Muscle of leg (tissue), 11 donors: ENCODE results near the gene ETS2. TPM values are rescaled to one million over a fixed set of nuclear protein-coding genes. Genes with fewer than 3 reads are reported as not detected.
"Not testable (repeated sequence)": the region's sequence is repeated elsewhere in the genome, so short reads cannot be mapped to it uniquely, and the experiment has no call there.

Experiments used
- DNase-seq: peaks from one replicate; pipeline ENCODE4 v3.0.0; 2013
- H3K27ac ChIP-seq: one replicate; pipeline ENCODE4 v1.5.1; 2013; ENCODE audit warnings: mild to moderate bottlenecking, low read length, control low read depth
- H3K27me3 ChIP-seq: one replicate; pipeline ENCODE4 v1.6.1; 2013; ENCODE audit warnings: low read length; ENCODE audit not compliant: control insufficient read depth, insufficient read depth
- H3K36me3 ChIP-seq: one replicate; pipeline ENCODE4 v1.6.1; 2013; ENCODE audit warnings: low read length; ENCODE audit not compliant: control insufficient read depth, insufficient read depth
- H3K4me1 ChIP-seq: one replicate; pipeline ENCODE4 v1.6.1; 2013; ENCODE audit warnings: low read length; ENCODE audit not compliant: control insufficient read depth, insufficient read depth
- H3K4me3 ChIP-seq: one replicate; pipeline ENCODE4 v1.5.1; 2013; ENCODE audit warnings: low read length, control low read depth
- H3K9me3 ChIP-seq: replicated peaks from 2 replicates; pipeline ENCODE4 v1.6.1; 2013; ENCODE audit warnings: low read depth, low read length; ENCODE audit not compliant: control insufficient read depth
- WGBS: methylation state at CpG from one replicate; pipeline ENCODE4 v1.1.5; 2013; ENCODE audit warnings: missing lambda C conversion rate; ENCODE audit not compliant: insufficient coverage; 5-methylcytosine and 5-hydroxymethylcytosine counted together
- polyA plus RNA-seq, 8 donors: library from polyadenylated mRNA; unstranded; fragments of 120-200 nt; gene quantifications; one replicate each; pipeline versions ENCODE4 v1.2.1 to v1.2.3, GENCODE V29; 2013; ENCODE audit warnings: inconsistent platforms in 1 of 8, low replicate concordance in 1 of 8; ENCODE audit not compliant: insufficient read length in 8 of 8, insufficient read depth in 1 of 8
- total RNA-seq: library from RNA; stranded (reverse); fragments of 120-200 nt; gene quantifications from one replicate; pipeline ENCODE4 v1.2.4, GENCODE V29; 2013

The ETS2 gene
- total and polyA plus RNA-seq, 9 donors, result 19.7 to 35.4 (median 27.0) TPM

- H3K27ac ChIP-seq, result peak overlapping the region; percentile 89
- peaks cover 16% of the 10 kb centered on the region for H3K4me1 ChIP-seq
- DNase-seq, result no peak
- WGBS, result no CpG with 5 or more reads among the region's 3 CpGs
- peaks cover 45% of the 10 kb centered on the region for H3K36me3 ChIP-seq
- peaks cover 7% of the 10 kb centered on the region for H3K9me3 ChIP-seq
- H3K27me3 ChIP-seq, result no peaks in the 10 kb centered on the region
- H3K4me3 ChIP-seq, result no peak overlapping the region
Observed at GRCh38 chr21:38823737-38824123, 18.0 kb downstream of the ETS2 start.

GRCh38 chr21:38824124-38824822 lies 18.5 kb downstream of the ETS2 start:
- peak; percentile 83 for DNase-seq
- Histone ChIP-seq H3K36me3 (peaks cover 41% of the 10 kb centered on the region), H3K4me1 (peaks cover 16% of the 10 kb centered on the region), H3K27me3 (no peaks in the 10 kb centered on the region), H3K4me3 (no peak overlapping the region), H3K9me3 (peaks cover 7% of the 10 kb centered on the region), H3K27ac (peak overlapping the region; percentile 89)
- WGBS, result 67% methylated on average over 14 of the region's 19 CpGs

- no CpG with 5 or more reads among the region's 4 CpGs for WGBS
- DNase-seq, result no peak
- H3K4me3 ChIP-seq, result no peak overlapping the region
- H3K4me1 ChIP-seq, result peaks cover 16% of the 10 kb centered on the region
- H3K9me3 ChIP-seq, result peaks cover 7% of the 10 kb centered on the region
- H3K27me3 ChIP-seq, result no peaks in the 10 kb centered on the region
- H3K36me3 ChIP-seq, result peaks cover 35% of the 10 kb centered on the region
- H3K27ac ChIP-seq, result no peak overlapping the region
Observed at GRCh38 chr21:38825269-38825668, 19.5 kb downstream of the ETS2 start.

GRCh38 chr21:38825921-38826320 lies 20.2 kb downstream of the ETS2 start:
- peaks cover 7% of the 10 kb centered on the region for H3K9me3 ChIP-seq
- H3K27me3 ChIP-seq, result no peaks in the 10 kb centered on the region
- H3K36me3 ChIP-seq, result peaks cover 29% of the 10 kb centered on the region
- no peak overlapping the region for H3K4me3 ChIP-seq
- no peak overlapping the region for H3K27ac ChIP-seq
- H3K4me1 ChIP-seq, result peaks cover 16% of the 10 kb centered on the region
- 100% methylated on average over 1 of the region's 2 CpGs for WGBS
- DNase-seq, result no peak

GRCh38 chr21:38828111-38828510 lies 22.4 kb downstream of the ETS2 start:
- not testable (repeated sequence) for H3K4me3 ChIP-seq, DNase-seq, H3K27ac ChIP-seq, H3K27me3 ChIP-seq, H3K36me3 ChIP-seq, H3K9me3 ChIP-seq, H3K4me1 ChIP-seq
- 80% methylated on average over 1 of the region's 7 CpGs for WGBS

GRCh38 chr21:38830671-38831525 lies 25.2 kb downstream of the ETS2 start:
- no peak for DNase-seq
- peak overlapping the region; percentile 17 for H3K27ac ChIP-seq
- no peak overlapping the region for H3K4me3 ChIP-seq
- peaks cover 7% of the 10 kb centered on the region for H3K4me1 ChIP-seq
- WGBS, result no CpG with 5 or more reads among the region's 2 CpGs
- H3K27me3 ChIP-seq, result no peaks in the 10 kb centered on the region
- H3K9me3 ChIP-seq, result peaks cover 7% of the 10 kb centered on the region
- H3K36me3 ChIP-seq, result no peaks in the 10 kb centered on the region

- peak; percentile 93 for DNase-seq
- Histone ChIP-seq H3K4me3 (no peak overlapping the region), H3K9me3 (peaks cover 6% of the 10 kb centered on the region), H3K27me3 (no peaks in the 10 kb centered on the region), H3K4me1 (peaks cover 7% of the 10 kb centered on the region), H3K27ac (peak overlapping the region; percentile 1), H3K36me3 (no peaks in the 10 kb centered on the region)
- 72% methylated on average over 4 of the region's 7 CpGs for WGBS
Observed at GRCh38 chr21:38831526-38832467, 26.1 kb downstream of the ETS2 start.

- Histone ChIP-seq H3K27ac (no peak overlapping the region), H3K36me3 (no peaks in the 10 kb centered on the region), H3K27me3 (no peaks in the 10 kb centered on the region), H3K9me3 (no peaks in the 10 kb centered on the region), H3K4me1 (peaks cover 7% of the 10 kb centered on the region), H3K4me3 (no peak overlapping the region)
- WGBS, result 79% methylated on average over 2 of the region's 3 CpGs
- DNase-seq, result no peak
Observed at GRCh38 chr21:38832664-38833063, 26.9 kb downstream of the ETS2 start.

- Histone ChIP-seq H3K27me3 (no peaks in the 10 kb centered on the region), H3K36me3 (no peaks in the 10 kb centered on the region), H3K27ac (no peak overlapping the region), H3K9me3 (no peaks in the 10 kb centered on the region), H3K4me3 (no peak overlapping the region), H3K4me1 (peaks cover 7% of the 10 kb centered on the region)
- DNase-seq, result no peak
- WGBS, result 94% methylated on average over 2 of the region's 3 CpGs
Observed at GRCh38 chr21:38833117-38833516, 27.4 kb downstream of the ETS2 start.
